GDM1 (cell line): Measurements from ENCODE around the gene AARSD1.
"Not testable (repeated sequence)": the region's sequence is repeated elsewhere in the genome, so short reads cannot be mapped to it uniquely, and the experiment has no call there.

Experiments
- DNase-seq: peaks from one replicate; lab custom pipeline; 2025; lab: John Stamatoyannopoulos, UW

Gene AARSD1

DNA sequence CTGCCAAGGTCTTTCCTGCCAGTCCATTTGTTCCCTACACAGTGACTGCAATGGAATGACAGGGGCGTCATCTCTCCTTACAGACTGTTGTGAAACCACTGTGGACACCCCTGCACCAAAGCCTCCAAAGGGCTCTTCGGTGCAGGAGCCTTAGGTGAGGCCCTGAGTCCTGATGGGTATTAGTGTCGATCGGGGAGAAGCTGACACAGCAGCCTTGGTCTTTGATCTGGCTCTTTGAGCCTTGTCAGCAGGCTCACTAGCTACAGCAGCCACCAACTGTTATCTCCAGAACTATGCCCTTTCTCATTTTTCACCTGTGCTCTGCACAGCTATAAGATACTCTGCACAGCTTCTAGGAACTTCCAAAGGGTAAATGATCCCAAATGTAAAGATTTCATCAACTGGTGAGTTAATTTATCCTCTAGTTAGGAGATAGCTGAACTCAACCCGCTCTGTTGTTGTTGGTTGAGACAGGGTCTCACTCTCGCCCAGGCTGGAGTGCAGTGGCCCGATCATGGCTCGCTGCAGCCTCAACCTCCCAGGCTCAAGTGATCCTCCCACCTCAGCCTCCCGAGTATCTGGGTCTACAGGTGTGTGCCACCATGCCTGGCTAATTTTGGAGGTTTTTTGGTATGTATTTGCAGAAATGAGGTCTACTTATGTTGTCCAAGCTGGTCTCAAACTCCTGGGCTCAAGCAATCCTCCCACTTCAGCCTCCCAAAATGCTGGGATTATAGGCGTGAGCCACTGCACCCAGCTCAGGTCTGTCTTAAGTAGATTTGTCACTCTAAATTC lies 44.0 kb downstream of the AARSD1 start:
- no peak for DNase-seq

DNA sequence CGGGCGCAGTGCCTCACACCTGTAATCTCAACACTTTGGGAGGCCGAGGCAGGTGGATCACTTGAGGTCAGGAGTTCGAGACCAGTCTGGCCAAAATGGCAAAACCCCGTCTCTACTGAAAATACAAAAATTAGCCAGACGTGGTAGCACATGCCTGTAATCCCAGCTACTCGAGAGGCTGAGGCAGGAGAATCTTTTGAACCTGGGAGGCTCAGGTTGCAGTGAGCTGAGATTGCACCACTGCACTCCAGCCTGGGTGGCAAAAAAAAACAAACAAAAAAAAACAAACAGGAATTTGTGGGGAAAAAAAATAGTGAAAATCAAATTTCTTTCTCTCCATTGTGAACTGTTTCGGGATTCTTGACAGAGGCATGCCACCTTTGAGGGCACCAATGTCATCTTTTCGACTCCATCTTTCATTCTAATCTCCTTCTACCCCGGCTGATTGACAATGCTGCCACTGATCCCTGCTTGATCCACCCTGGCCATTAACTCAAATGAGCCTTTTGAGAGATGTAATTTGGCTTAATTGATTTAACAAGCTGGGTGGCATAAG lies 44.7 kb downstream of the AARSD1 start:
- not testable (repeated sequence) for DNase-seq

DNA sequence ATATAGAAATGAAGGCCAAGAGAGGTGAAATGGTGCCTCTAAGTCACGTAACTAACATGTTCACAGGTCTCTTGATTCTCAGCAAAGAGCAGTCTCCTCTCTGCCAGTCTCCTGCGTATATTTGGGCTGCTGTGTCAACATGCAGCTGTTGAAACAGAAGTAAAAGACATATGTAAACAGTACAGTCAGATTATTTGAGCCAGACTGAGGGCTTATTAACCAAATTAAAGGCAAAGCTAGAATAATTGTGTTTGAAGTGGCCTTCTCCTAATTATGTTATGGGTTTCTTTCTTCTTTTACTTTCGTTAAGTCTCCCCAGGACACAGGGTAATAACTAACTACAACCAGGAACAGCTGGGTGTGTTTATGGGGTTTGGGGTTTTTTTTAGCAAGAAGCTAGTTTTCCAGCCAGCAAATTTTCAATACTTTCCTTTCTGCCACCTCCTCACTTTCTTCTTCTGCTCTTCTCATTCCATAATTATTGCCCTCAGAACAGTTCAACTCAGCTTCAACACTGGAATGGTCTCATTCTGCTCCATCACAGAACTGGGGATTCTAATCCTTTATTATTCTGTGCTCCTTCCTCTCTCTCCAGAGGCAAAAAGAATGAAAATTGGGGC lies 45.2 kb downstream of the AARSD1 start:
- DNase-seq: no peak

DNA sequence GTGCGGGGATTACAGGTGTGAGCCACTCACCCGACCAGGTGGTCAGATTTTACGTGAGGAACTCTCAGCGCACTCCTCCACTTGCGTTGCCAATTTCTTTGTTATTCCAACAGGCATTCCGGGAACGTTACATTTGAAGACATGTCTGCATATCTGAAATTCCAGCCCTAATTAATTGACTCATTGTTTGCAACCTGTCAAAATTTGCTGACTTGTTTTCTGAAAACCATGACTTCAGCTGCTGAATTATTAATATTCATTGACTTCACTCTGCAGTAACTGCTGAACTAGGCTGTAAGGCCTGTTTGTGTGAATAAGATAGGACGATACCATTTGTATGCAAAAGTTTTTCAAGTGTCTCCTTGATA lies 47.0 kb downstream of the AARSD1 start:
- no peak for DNase-seq

DNA sequence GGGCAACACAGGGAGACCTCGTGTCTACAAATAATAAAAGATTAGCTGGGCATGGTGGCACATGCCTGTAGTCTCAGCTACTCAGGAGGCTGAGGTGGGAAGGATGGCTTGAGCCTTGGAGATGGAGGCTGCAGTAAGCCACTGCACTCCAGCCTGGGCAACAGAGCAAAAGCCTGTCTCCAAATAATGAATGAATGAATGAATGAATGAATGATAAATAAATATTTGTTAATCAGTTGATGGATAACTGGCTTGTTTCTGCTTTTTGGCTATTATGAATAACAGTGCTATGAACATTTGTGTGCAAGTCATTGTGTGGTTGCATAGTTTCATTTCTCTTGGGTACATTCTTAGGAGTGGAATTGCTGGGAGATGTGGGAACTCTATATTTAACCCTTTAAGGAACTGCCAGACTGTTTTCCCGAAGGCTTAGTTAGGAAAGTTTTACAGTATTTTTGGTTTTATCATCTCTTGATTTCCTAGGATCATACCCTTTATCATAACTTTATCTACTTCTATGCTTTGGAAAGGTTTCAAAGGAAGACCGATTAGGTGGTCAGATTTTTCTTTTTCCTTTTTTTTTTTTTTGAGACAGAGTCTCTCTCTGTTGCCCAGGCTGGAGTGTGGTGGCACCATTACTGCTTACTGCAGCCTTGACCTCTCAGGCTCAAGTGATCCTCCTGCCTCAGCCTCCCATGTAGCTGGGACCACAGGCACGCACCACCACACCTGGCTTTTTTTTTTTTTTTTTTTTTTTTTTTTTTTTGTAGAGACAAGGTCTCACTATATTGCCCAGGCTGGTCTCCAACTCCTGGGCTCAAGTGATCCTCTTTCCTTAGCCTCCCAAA lies 47.6 kb downstream of the AARSD1 start:
- DNase-seq: not testable (repeated sequence)

DNA sequence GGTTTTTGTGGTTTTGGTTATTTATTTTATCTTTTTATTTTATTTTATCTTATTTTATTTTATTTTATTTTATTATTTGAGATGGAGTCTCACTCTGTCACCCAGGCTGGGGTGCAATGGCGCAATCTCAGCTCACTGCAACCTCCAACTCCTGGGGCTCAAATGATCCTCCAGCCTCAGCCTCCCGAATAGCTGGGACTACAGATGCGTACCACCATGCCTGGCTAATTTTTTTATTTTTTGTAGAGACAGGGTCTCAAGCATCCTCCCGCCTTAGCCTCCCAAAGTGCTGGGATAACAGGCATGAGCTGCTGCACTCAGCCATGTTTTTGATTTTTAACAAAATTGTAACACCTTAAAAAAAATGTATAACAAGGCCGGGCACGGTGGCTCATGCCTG lies 49.0 kb downstream of the AARSD1 start:
- not testable (repeated sequence) for DNase-seq

DNA sequence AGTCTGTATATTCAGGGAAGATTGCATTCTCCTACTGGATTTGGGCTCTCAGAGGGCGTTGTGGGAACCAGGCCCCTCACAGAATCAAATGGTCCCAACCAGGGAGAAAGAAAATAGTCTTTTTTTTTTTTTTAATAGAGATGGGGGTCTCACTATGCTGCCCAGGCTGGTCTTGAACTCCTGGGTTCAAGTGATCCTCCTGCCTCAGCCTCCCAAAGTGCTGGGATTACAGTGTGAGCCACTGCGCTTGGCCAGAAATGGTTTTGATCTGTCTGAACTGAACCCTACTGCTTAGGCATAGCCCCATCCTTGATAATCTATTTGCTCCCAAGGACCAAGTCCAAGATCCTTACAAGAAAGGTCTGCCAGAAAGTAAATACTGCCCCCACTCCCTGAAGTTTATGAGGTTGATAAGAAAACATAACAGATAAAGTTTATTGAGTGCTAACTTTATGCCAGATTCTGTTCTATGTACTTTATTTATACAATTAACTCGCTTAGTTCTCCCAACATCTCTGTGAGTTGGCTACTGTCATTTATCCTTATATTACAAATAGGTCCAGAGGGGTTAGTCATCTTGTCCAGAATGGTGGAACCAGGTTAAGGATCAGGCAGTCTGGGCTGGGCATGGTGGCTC lies 50.2 kb downstream of the AARSD1 start:
- no peak for DNase-seq

DNA sequence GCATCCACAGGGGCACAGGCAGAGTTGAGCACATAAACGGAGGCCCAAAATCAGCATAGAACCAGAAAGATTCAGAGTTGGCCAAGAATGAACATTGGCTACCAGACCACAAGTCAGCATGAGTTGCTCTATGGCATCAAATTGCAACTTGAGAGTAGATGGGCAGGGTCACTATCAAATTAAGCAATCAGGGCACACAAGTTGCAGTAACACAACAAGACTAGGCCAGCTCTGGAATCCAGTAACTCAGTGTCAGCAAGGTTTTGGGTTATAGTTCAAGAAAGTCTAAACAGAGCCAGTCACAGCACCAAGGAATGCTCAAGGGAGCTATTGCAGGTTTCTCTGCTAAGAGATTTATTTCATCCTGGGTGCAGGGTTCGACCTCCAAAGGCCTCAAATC lies 50.7 kb downstream of the AARSD1 start:
- DNase-seq: no peak

DNA sequence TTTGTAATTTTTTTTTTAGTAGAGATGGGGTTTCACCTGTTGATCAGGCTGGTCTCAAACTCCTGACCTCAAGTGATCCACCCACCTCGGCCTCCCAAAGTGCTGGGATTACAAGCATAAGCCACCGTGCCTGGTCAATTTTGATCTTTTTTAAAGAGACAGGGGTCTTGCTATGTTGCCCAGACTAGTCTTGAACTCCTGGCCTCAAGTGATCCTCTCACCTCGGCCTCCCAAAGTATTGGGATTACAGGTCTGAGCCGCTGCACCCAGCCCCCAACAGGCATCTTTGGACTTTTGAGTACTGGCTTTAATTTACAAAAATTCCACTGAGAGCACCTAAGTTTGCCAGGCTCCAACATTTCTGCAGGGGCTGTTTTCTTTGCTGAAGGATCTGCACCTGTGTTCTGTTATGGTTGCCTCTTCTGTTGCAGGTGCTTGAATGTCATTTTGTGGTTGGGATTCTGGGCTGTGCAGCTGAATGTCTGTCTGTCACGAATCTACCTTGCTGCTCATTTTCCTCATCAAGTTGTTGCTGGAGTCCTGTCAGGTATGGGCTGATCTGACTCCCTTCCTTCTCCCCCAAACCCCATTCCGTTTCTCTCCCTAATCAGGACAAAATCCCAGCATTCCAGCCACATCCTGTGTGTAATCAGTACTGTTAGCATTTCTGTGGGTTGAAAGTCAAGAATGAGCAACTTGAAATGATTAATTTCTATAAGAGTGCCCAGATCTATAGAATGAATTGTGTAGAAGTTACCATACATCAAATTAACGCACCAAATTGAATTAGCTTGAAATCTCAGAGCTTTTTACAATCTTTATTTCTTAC lies 55.2 kb downstream of the AARSD1 start:
- DNase-seq: no peak

DNA sequence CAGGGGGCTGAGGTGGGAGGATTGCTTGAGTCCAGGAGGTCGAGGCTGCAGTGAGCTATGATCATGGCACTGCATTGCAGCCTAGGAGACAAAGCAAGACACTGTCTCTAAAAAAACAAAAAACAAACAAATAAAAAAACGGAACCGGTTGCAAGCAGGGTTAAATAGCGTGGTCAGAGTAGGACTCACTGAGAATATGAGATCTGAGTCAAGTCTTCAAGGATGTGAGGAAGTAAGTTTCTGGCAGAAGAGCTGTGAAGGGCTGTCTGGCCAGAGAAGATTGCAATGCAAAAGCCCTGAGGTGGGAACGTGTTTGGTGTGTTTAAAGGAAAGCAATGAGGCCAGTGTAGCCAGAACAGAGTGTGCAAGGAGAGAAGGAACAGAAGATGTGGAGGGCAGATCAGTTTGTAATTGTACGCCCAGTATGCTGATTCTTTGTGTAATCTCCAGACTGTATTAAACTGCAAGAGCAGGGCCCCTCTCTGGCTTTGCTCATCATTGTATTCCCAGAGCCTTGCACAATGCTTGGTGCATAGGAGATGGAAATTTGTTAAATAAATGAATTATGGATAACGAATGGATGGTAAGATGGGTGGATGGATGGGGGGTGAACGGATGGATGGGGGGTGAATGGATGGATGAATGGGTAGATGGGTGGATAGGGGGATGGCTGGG lies 57.3 kb downstream of the AARSD1 start:
- DNase-seq: no peak

DNA sequence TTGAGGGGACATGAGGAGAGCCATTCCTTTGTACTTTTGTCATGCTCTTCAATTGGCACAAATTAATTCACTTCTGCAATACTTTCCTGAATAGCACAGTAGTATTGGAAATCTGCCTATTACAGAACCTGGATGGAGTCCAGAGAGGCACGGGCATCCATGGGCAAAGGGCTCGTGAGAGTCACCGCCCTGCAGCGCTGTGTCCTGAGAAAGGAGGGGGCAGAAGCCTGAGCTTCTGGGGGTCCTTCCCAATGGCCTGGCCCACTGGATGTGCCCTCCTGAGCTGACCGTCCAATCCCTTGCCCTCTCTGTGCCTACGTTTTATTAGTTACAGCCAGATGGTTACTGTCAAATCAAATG lies 60.2 kb downstream of the AARSD1 start:
- DNase-seq: no peak

DNA sequence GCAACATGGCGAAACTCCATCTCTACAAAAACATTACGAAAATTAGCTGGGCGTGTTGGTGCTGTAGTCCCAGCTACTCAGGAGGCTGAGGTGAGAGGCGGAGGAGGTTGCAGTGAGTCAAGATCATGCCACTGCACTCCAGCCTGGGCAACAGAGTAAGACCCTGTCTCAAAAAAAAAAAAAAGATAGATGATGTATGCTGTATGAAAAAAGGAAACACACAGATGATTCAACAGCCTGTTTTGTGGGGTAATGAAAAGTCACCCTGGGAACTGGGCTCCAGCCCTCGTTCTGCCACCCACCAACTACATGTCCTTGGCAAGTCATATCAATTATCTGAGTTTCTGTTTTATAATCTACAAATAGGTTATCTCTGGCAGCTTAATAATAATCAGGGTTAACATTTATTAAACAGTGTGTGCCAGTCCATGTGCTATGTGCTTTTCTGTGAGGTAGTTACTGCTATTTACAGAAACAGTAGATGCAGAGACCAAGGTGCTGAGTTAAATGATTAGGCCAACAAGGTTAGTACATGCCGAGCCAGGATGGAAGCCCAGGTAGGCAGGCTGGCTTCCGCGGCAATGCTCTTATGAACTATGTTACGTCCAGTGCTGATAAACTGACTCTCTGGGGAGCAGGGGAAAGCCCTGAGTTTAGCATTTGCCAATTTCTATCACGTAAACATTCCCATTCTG lies 62.6 kb downstream of the AARSD1 start:
- DNase-seq: no peak
